GM12801 (cell line): ENCODE measurements around the gene ZNF608.

Experiments used
- CTCF ChIP-seq: IDR thresholded peaks from one replicate; pipeline ENCODE4 v1.5.1; 2011; ENCODE audit warnings: control low read depth; ENCODE audit not compliant: insufficient read length; ENCODE audit errors: extremely low read depth

ZNF608 gene

GRCh38 chr5:124742983-124743601 lies 3.3 kb downstream of the ZNF608 start:
- TF ChIP-seq CTCF = no peak

GRCh38 chr5:124742521-124742920 lies 3.9 kb downstream of the ZNF608 start:
- TF ChIP-seq CTCF = no peak

DNA sequence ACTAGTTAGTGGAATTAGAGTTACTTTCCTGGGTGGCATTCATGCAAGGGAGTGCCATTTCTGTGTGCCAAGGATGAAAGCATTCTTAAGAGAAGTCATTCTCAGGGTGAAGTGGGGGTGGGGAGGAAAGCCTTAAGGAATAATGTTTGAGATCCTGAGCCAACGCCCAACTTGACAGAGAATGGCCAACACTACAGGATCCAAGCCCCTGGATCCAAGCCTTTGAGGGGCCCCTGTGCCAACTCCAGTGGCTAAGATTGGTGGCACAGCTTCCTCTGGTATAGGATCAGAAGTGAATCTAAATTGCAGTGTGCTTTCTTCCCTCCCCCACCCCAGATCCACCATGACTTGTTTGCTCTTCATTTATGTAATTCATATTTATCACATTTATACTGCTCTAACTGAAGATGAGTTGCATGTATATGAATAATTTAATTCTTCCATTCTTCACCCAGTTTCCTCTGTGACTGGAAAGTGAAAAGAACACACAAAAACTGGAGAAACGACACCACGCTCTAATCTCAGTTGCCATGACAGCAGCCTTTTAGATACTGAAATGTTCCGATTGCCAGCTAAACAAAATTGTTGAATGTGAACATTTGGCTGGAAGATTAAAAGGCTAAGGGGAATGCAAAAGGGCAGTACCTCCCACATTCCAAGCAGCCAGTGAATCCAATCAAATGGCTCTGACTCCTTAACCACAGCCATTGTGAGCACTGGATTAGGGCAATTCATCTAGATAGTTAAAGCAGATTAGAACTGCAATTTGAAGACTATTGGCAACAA lies 4.5 kb downstream of the ZNF608 start:
- no peak for TF ChIP-seq CTCF

- no peak for TF ChIP-seq CTCF
Observed at GRCh38 chr5:124740991-124741583, 5.4 kb downstream of the ZNF608 start.

DNA sequence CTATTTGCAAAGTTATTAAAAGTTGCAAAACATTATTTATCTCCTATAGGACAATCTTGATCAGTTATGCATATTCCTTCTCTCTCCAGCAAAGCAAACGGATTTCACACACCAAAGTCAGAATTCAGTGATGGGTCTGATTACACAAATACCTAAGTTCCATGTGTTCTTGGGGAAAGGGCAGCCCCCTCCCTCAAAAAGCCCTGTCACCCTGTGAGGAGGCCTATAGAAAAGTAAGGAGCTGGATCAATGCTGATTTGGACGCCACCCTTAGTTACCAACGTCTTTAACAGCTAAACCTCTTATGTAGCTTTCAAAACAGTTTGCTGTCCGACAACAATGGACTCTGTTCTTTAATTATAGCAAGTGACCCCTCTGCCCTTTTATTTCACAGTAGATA lies 6.4 kb downstream of the ZNF608 start:
- no peak for TF ChIP-seq CTCF

DNA sequence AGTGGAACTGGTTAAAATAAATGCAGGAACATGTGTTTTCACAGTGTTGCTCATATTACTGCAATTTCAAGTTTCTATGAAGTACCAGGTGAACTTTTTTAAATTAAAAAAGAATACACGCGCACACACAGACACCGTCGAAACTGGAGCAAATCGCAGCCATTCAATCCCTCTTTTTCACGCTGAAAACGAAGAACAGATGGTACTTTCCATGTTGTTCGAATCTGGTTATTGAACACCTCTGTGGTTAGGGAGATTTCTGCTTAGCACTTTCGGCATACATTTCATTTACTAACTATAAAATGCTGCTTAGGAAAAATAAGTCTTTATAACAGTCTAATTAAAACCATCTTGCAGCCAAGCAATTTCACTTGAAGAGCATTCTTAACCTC lies 6.8 kb downstream of the ZNF608 start:
- TF ChIP-seq CTCF = no peak

- TF ChIP-seq CTCF = no peak
Observed at GRCh38 chr5:124738681-124739633, 7.5 kb downstream of the ZNF608 start.
